Kidney (tissue), 14 donors: ENCODE measurements around the gene KIAA0586. TPM values are rescaled to one million over a fixed set of nuclear protein-coding genes. Genes with fewer than 3 reads are reported as not detected.

Source experiments
- DNase-seq, 5 donors: peaks; one replicate each; pipeline ENCODE4 v3.0.0-alpha.2; 2013 to 2020
- FAIRE-seq: peaks from 2 replicates; lab custom pipeline; 2012; peaks lifted over from hg19 to GRCh38; lab: Jason Lieb, UNC
- H3K27ac ChIP-seq, 2 donors: one replicate each; pipeline ENCODE4 v1.7.0; 2013; ENCODE audit warnings: low read depth in 2 of 2, low read length in 2 of 2, inconsistent platforms in 1 of 2
- H3K27me3 ChIP-seq: one replicate; pipeline ENCODE4 v1.7.1; 2013; ENCODE audit warnings: low read length, inconsistent platforms; ENCODE audit not compliant: control insufficient read depth, insufficient read depth
- H3K36me3 ChIP-seq, 3 donors: one replicate each; pipeline versions ENCODE4 v1.7.0 to v1.7.1; 2013; ENCODE audit warnings: low read length in 3 of 3, control low read depth in 1 of 3, inconsistent platforms in 1 of 3; ENCODE audit not compliant: insufficient read depth in 3 of 3, control insufficient read depth in 2 of 3
- H3K4me1 ChIP-seq, 3 donors: one replicate each; pipeline versions ENCODE4 v1.7.0 to v1.7.1; 2013; ENCODE audit warnings: low read length in 3 of 3, inconsistent platforms in 1 of 3, low read depth in 1 of 3; ENCODE audit not compliant: control insufficient read depth in 2 of 3, insufficient read depth in 2 of 3
- H3K4me3 ChIP-seq, 3 donors: one replicate each; pipeline versions ENCODE4 v1.7.0 to v1.8.1; 2013; ENCODE audit warnings: low read length in 3 of 3, control low read depth in 1 of 3, inconsistent platforms in 1 of 3
- H3K9ac ChIP-seq, 3 donors: one replicate each; pipeline versions ENCODE4 v1.7.0 to v1.7.1; 2013; ENCODE audit warnings: low read length in 3 of 3, control low read depth in 1 of 3, inconsistent platforms in 1 of 3
- H3K9me3 ChIP-seq, 3 donors: one replicate each; pipeline versions ENCODE4 v1.7.0 to v1.7.1; 2013; ENCODE audit warnings: low read length in 3 of 3, control low read depth in 1 of 3, inconsistent platforms in 1 of 3; ENCODE audit not compliant: control insufficient read depth in 2 of 3, insufficient read depth in 1 of 3
- intact Hi-C: fragments of 100-400 bp; cut with DNase I; formaldehyde crosslinking; loops from one replicate; pipeline ENCODE4 v1.11.1; 2022
- polyA plus RNA-seq: library from polyadenylated mRNA; stranded (reverse); fragments of 350-450 nt; fragmentation: Illumina TruSeq; extraction: RNeasy Lipid Tissue Mini Kit (QIAGEN cat#74804); gene quantifications from one replicate; pipeline ENCODE4 v1.2.3, GENCODE V29; 2014; ENCODE audit warnings: low read depth, low replicate concordance; ENCODE audit not compliant: insufficient read depth
- total RNA-seq: library from RNA; stranded (reverse); fragmentation: NEBNext Ultra II Directional; extraction: Animal tissue kit (Norgen Biotek cat#: 25700); gene quantifications from one replicate; pipeline ENCODE4 v1.2.1, GENCODE V29; 2021
- TF ChIP-seq, protein P1 (sequence below): IDR thresholded peaks from 3 replicates; pipeline ENCODE4 v1.5.1; 2012; ENCODE audit warnings: mild to moderate bottlenecking, moderate library complexity, borderline replicate concordance; ENCODE audit not compliant: insufficient read depth; ENCODE audit errors: extremely low read depth
- donor health status: control.
- donor health status: control.
- donor health status: control.
- donor health status: control.
- donor health status: control.
- donor health status: DM: yes; HTN: yes; CAD: no.
- donor health status: Normal renal cell carcinoma (clear cell type).

The KIAA0586 gene
- total and polyA plus RNA-seq, 2 donors from 2014 or later: 4.7 to 16.8 TPM

DNA sequence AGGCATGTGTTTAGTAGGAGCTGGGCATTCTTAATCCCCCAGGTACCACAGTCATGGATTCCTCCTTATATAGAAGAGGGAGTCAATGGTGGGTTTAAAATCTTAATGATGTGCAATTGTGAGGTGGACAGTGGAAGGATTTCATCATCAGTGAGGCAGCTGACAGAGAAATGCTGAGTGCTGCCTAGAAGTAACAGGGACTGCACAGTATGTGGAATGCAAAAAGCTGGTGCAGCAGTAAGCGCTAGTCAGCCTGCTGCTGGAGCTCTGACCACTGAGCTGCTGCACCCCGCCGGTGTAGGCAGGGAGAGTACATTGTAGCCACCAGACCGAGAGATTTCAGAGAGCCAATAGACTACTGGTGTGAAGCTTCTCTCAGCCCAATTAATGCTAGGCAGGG is 129.7 kb downstream of the KIAA0586 start:
- no peak for FAIRE-seq
- H3K4me1 ChIP-seq: peaks cover 0 to 4% (median 0%) of the 10 kb centered on the region in 3 donors
- no peak overlapping the region for H3K27ac ChIP-seq
- H3K4me3 ChIP-seq: no peak overlapping the region
- no peaks in the 10 kb centered on the region for H3K36me3 ChIP-seq
- intact Hi-C loops: no loop called here
- no peak overlapping the region for H3K9ac ChIP-seq
- DNase-seq: no peak
- H3K9me3 ChIP-seq: no peaks in the 10 kb centered on the region
- no peaks in the 10 kb centered on the region for H3K27me3 ChIP-seq
- TF ChIP-seq, protein P1, sequence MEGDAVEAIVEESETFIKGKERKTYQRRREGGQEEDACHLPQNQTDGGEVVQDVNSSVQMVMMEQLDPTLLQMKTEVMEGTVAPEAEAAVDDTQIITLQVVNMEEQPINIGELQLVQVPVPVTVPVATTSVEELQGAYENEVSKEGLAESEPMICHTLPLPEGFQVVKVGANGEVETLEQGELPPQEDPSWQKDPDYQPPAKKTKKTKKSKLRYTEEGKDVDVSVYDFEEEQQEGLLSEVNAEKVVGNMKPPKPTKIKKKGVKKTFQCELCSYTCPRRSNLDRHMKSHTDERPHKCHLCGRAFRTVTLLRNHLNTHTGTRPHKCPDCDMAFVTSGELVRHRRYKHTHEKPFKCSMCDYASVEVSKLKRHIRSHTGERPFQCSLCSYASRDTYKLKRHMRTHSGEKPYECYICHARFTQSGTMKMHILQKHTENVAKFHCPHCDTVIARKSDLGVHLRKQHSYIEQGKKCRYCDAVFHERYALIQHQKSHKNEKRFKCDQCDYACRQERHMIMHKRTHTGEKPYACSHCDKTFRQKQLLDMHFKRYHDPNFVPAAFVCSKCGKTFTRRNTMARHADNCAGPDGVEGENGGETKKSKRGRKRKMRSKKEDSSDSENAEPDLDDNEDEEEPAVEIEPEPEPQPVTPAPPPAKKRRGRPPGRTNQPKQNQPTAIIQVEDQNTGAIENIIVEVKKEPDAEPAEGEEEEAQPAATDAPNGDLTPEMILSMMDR: no peak

DNA sequence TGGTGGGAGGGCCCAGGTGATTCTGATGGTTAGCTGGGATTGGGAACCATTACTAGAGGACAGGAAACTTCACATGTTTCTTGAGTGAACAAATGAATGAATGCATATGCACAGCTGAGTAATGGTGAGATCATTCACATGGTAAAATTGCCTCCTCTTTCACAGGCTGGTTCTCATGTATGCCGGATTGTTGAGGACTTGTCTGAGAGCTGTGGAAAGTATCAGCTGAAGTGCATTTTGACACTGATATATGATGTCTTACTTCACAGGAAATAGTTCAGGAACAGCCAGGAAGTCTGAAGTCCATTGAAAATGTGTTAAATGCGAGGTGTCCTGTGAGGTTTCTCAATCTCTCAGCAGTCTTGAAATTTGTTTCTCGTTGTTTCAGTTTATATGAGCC is 132.7 kb downstream of the KIAA0586 start:
- Histone ChIP-seq H3K27me3 (no peaks in the 10 kb centered on the region), H3K36me3 (no peaks in the 10 kb centered on the region), H3K4me1 (peaks cover 0 to 4% (median 0%) of the 10 kb centered on the region in 3 donors), H3K9ac (no peak overlapping the region), H3K9me3 (no peaks in the 10 kb centered on the region), H3K4me3 (no peak overlapping the region), H3K27ac (no peak overlapping the region)
- DNase-seq: peak in 1 of 5 donors; percentile 49
- TF ChIP-seq, protein P1: no peak
- intact Hi-C loops: no loop called here
- FAIRE-seq: no peak

DNA sequence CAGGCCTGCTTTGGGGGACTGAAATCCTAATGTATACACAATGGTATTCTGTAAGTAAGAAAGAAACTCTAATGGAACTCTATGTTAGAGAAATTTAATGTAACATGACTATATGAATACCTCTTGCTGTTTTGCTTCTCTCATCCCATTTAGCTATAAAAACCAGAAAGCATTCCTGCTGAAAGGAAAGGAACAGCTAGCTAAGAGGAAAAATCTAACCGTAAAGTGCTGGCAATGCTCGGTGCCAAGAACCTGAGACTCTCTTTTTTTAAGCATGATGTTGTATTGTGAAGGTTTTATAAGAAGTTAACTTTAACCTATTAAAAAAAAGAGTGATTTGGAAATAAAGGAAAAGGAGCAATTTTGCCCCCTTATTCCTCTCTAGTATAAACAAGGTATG is 134.6 kb downstream of the KIAA0586 start:
- intact Hi-C loops: no loop called here
- Histone ChIP-seq H3K27ac (no peak overlapping the region), H3K4me3 (no peak overlapping the region), H3K36me3 (no peaks in the 10 kb centered on the region), H3K27me3 (no peaks in the 10 kb centered on the region), H3K9ac (no peak overlapping the region), H3K4me1 (peaks cover 0 to 4% (median 0%) of the 10 kb centered on the region in 3 donors), H3K9me3 (no peaks in the 10 kb centered on the region)
- FAIRE-seq (no peak), DNase-seq (no peak)
- TF ChIP-seq, protein P1: no peak

DNA sequence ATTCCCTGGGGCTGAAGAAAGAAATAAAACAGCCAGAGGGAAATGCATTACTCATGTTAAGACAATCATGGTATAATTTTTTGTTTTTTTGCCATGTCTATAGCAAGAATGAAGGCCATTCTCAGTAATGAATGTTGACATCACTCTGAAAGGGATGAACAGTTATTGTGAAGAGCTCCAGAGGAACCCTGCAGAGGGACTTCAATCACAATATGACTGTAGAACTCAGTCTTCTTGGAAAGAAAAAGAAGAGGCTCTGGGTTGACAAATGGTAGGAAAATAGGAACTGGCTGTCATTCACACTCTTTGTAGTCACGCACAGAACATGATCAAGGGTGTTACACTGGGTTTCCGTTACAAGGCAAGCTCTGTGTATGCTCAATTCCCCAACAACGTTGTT is 136.5 kb downstream of the KIAA0586 start:
- Histone ChIP-seq H3K36me3 (no peaks in the 10 kb centered on the region), H3K27me3 (no peaks in the 10 kb centered on the region), H3K9ac (no peak overlapping the region), H3K4me3 (no peak overlapping the region), H3K27ac (no peak overlapping the region), H3K9me3 (no peaks in the 10 kb centered on the region), H3K4me1 (peaks cover 0 to 4% (median 0%) of the 10 kb centered on the region in 3 donors)
- no peak for FAIRE-seq
- DNase-seq: no peak
- TF ChIP-seq, protein P1: no peak
- intact Hi-C loops: no loop called here
